Endothelial cell of hepatic sinusoid (primary cell): ENCODE data around the gene NAV1.
"Not testable (repeated sequence)": the region's sequence is repeated elsewhere in the genome, so short reads cannot be mapped to it uniquely, and the experiment has no call there.

Experiments
- in situ Hi-C: cut with HindIII; loops from 2 replicates; pipeline ENCODE4 v1.10.0; 2017; ENCODE audit warnings: low sequenced_read_pairs

NAV1 gene

GRCh38 chr1:201520046-201520575 lies 18.8 kb upstream of the NAV1 start:
- in situ Hi-C loops = not testable (repeated sequence)

- in situ Hi-C loops = no loop called here
Observed at GRCh38 chr1:201525193-201525778, 13.6 kb upstream of the NAV1 start.

DNA sequence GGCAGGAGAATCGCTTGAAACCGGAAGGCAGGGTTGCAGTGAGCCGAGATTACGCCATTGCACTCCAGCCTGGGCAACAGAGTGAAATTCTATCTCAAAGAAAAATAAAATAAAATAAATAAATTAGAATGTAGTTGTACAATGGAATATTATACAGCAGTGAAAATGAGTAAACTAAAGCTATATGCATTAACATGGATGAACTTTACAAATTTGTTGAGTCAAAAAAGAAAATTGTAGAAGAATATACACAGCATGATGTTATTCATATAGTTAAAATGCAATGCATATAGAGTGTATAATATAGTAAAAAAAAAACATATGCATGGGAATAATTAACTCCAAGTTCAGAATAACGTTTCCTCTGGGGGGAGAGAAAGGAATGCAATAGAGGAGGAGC lies 11.0 kb upstream of the NAV1 start:
- in situ Hi-C loops = no loop called here

DNA sequence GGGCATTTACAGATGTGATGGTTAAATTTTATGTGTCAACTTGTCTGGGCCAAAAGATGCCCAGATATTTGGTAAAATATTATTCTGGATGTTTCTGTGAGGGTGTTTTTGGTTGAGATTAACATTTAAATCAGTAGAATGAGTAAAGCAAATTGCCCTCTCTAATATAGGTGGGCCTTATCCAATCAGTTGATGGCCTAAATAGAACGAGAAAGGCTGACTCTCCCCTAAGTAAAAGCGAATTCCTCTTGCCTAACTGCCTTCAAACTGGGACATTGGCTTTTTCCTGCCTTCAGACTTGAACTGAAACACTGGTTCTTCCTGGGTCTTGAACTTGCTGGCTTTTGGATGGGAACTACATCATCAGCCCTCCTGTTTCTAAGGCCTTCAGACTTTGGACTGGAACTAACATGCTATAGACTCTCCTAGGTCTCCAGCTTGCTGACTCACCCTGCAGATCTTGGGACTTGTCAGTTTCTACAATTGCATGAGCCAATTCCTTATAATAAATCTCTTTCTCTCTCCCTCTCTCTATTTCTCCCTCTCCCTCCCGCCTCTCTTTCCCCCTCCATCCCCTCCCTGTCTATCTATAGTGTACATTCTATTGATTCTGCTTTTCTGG lies 10.2 kb upstream of the NAV1 start:
- in situ Hi-C loops = no loop called here

GRCh38 chr1:201530741-201531531 lies 8.0 kb upstream of the NAV1 start:
- in situ Hi-C loops = no loop called here

GRCh38 chr1:201531551-201532425 lies 7.1 kb upstream of the NAV1 start:
- in situ Hi-C loops = no loop called here

GRCh38 chr1:201533836-201534235 lies 5.1 kb upstream of the NAV1 start:
- in situ Hi-C loops = no loop called here

DNA sequence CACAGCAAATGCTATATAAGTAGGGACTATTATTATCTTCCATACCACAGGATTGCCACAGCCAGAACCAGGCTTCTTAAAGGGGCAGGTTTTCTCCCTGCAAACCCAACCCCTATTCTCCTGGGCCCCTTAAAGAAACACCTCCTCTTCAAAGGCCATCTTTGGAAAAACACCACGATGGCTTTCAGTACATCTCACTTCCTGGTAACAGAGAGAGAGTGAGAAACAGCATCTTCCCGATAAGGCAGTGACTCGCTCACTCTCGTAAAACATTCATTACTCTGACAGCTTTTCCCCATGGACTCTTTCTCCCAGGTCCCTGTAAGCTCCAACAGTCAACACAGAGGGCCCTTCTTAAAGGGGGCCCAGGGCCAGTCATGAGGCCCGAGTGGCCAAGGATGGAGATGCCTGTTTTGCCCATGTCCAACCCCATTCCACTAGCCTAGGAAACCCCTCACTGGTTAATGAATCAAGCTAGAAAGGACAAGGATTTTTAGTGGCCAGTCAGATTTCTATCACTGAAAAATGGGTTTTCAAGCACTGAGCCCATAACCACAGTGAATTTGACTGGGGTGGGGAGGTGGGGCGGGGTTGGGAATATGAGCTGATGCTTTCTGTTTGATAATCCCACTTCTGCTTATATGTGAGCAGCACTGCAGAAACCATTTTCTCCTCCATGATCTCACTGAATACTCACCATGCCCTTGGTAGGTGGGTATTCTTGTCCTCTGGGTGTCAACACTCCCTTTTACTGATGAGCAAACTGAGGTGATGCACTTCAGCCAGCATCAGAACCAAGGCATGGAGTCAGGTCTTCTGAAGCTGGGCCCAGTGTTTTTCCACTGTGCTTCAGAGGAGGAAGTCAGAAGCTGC lies 3.6 kb upstream of the NAV1 start:
- in situ Hi-C loops = no loop called here

- in situ Hi-C loops = no loop called here
Observed at GRCh38 chr1:201535919-201536245, 3.0 kb upstream of the NAV1 start.

- in situ Hi-C loops = no loop called here
Observed at GRCh38 chr1:201536558-201536957, 2.4 kb upstream of the NAV1 start.

DNA sequence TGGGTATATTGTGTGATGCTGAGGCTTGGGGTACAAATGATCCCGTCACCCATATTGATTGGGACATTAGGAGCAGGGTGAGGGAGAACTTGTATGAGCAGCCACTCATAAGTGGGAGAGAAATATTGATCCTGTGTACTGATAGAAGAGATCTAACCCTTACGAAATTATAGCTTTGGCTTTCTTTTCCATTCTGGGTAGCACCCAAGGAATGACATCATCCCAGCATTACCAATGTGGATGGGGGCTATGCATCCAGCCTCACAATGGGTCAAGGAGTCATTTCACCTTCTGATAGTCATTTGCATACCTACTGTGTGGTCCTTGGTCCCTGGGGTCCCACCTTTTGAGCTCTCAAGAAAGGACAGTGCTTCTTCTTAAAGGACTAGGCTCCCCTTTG lies 1.9 kb upstream of the NAV1 start:
- in situ Hi-C loops = no loop called here

GRCh38 chr1:201537467-201537866 lies 1.5 kb upstream of the NAV1 start:
- in situ Hi-C loops = no loop called here

DNA sequence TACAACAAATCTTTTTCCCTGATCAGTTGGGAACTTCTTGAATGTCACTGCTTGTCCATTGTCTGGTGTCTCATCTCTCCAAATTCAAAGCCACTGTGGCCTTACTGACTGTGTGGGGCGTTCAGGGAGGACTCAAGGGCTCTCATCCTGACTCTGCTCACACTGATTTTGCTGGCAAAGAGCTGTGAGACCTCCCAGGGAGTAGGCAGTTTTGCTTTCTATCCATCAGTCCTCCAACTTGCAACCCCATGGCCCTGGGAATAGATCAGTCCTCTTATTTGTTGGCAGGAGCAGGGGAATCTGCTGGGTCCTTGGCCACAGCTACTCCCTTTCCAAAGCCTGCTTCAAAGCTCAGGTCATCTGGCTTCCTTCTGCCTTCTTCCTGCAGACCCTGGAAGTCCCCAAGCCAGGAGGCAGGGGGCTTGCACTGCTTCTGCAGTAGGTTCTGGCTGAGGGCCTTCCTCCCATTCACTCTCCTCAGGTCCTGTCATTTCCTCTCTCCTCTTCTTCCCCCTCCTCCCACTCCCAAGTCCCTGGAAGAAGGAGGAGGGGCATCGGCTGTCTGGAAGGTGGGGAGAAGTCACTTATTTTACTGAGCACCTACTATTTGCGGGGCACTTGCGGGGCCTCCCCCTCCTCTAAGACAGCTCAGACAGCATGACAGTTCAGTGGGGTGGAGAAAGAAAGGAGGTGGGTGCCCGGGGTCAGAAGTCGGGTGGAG lies 876 bp upstream of the NAV1 start:
- in situ Hi-C loops = no loop called here

GRCh38 chr1:201539561-201540431 lies 869 bp downstream of the NAV1 start:
- in situ Hi-C loops = no loop called here

DNA sequence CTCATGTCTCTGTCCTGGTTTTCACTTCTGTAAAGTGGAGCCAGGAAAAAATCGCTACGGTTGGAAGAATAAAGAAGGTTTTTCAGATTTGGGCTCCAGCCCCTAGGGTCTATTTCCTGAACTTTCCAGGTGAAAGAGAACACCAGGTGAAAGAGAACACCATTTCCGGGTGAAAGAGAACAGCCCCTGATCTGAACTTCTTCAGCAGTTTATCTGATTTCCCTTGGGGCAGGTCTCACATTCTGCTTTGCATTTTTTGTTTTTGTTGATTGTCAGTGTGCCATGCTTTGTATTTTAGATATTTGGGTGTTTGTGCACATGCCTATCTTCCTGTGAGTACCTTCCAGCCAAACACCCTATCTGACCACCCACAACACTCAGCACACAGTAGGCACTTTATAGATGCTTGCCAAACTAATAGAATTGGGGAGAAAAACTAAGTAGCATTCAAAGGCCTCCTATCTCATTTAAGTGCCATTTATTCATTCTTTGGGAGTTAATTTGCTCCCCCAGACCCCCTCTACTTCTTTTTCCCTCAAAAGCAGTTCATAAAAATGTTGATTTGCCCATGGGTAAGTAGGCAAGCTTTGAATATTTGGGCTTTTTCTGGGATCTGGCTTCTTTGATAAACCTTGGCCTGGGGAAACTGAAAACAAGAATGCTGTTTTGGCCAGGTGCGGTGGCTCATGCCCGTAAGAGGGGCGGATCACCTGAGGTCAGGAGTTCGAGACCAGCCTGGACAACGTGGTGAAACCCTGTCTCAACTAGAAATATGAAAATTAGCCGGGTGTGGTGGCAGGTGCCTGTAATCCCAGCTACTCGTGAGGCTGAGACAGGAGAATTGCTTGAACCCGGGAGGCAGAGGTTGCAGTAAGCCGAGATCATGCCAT lies 2.2 kb downstream of the NAV1 start:
- in situ Hi-C loops = no loop called here

- in situ Hi-C loops = no loop called here
Observed at GRCh38 chr1:201542309-201543035, 3.5 kb downstream of the NAV1 start.
